ENCODE measurements around the gene HERPUD1. TPM values are rescaled to one million over a fixed set of nuclear protein-coding genes. Genes with fewer than 3 reads are reported as not detected.
A peak's percentile ranks its signal among the peaks of the same experiment; 100 is the strongest.

The HERPUD1 gene
- polyA plus RNA-seq, 1 of the 3 experiments (the other 2 are of a cell fraction): 46.3 TPM

DNA sequence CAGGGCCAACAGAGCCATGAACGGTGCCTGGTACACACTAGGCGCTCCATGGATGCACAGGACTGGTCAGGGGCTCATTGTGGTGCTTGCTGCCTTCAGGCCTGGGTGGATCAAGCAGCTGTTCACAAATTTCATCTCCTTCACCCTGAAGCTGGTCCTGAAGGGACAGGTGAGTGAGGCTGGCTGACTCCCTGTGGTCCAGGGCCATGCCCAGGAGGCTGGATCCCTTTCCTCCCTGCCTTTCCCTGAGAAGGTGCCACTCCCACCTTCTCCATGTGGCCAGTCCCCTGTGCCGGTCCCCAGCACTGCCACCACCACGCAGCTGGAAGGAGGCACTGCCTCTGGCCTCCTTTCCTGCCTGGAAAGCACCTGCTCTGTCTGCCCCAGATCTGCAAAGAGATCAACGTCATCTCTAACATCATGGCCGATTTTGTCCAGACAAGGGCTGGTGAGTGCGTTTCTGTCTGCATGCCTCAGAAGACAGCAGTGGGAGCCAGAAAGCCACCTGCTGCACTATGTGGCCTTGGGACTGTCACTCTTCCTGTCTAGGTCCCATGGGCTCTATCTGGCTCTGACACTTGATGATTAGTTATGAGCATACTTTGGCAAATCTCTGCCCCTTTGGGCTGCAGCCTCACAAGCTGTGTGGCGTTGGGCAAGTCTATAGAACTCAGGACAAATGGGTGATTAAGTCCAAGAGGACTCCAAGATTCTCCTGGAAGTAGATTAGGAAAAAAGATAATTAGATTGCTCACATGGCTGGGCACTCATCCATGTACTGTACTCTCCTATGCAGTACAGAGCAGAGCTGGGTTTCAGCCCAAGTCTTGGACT, 39.2 kb downstream of the HERPUD1 start:
- H3K4me2 ChIP-seq: no peak overlapping the region
- DNase-seq: no peak
- H2AFZ ChIP-seq (ENCODE audit: low read depth): no peak overlapping the region

DNA sequence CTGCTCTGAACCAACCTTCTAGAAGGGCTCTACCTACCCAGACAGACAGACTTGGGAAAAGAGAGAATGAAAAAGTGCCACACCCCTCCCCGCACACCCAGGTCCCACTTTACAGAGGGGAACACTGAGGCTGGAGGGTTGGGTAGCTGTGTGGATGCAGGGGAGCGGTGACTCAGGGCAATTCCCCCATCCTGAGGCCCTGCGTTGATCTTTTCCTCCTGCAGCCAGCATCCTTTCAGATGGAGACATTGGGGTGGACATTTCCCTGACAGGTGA, 39.8 kb downstream of the HERPUD1 start:
- Histone ChIP-seq H3K4me3 (ENCODE audit: low read depth in 2 of 2, low read length in 1 of 2) (no peak overlapping the region), H2AFZ (ENCODE audit: low read depth) (no peak overlapping the region), H3K27ac (ENCODE audit: low read depth in 2 of 2, low read length in 1 of 2) (no peak overlapping the region), H3K36me3 (replicated peaks in 1 of 2; ENCODE audit: control insufficient read depth in 1 of 2, insufficient read depth in 2 of 2, low read length in 1 of 2) (no peaks in the 10 kb centered on the region), H3F3A (replicated peaks; ENCODE audit: insufficient read depth) (peaks cover 6% of the 10 kb centered on the region), H3K4me1 (ENCODE audit: control insufficient read depth in 1 of 2, insufficient read depth in 2 of 2, low read depth in 1 of 2, low read length in 1 of 2) (peaks cover 0 to 13% of the 10 kb centered on the region in 2 experiments; a peak in 1 of 4 replicates), H3K9me2 (no peaks in the 10 kb centered on the region), H3K9ac (no peak overlapping the region), H3K4me2 (no peak overlapping the region), H3K79me2 (ENCODE audit: insufficient read depth) (no peaks in the 10 kb centered on the region), H3K9me3 (no peaks in the 10 kb centered on the region), H4K20me1 (ENCODE audit: insufficient read depth) (no peaks in the 10 kb centered on the region), H3K27me3 (ENCODE audit: insufficient read depth) (no peaks in the 10 kb centered on the region)
- ChIA-PET POLR2A (no interaction called here), CTCF (interaction anchor here (0.8 to 2.9 kb wide), 4 partner anchors 8 to 178 kb away, joined by 3 to 14 read pairs (median 4); partner anchors contain the start of genes CETP and NLRC5)
- no peak for DNase-seq
- 76% methylated on average over 3 of the region's 3 CpGs for WGBS (ENCODE audit: low lambda C conversion rate)
- TF ChIP-seq NRF1 (IDR thresholded peaks at IDR 0.05; ENCODE audit: low read depth, low read length) (no peak), GABPA (IDR thresholded peaks at IDR 0.05; ENCODE audit: low read depth) (no peak), EP300 (IDR thresholded peaks at IDR 0.05; ENCODE audit: borderline replicate concordance in 1 of 2, low read depth in 1 of 2, low read length in 1 of 2) (no peak), FOXM1 (IDR thresholded peaks at IDR 0.05; ENCODE audit: low read depth) (no peak), SMC3 (IDR thresholded peaks at IDR 0.05; ENCODE audit: low read depth, low read length) (no peak), RFX5 (IDR thresholded peaks at IDR 0.05; ENCODE audit: low read length) (no peak)
- TF ChIP-seq, protein P1, sequence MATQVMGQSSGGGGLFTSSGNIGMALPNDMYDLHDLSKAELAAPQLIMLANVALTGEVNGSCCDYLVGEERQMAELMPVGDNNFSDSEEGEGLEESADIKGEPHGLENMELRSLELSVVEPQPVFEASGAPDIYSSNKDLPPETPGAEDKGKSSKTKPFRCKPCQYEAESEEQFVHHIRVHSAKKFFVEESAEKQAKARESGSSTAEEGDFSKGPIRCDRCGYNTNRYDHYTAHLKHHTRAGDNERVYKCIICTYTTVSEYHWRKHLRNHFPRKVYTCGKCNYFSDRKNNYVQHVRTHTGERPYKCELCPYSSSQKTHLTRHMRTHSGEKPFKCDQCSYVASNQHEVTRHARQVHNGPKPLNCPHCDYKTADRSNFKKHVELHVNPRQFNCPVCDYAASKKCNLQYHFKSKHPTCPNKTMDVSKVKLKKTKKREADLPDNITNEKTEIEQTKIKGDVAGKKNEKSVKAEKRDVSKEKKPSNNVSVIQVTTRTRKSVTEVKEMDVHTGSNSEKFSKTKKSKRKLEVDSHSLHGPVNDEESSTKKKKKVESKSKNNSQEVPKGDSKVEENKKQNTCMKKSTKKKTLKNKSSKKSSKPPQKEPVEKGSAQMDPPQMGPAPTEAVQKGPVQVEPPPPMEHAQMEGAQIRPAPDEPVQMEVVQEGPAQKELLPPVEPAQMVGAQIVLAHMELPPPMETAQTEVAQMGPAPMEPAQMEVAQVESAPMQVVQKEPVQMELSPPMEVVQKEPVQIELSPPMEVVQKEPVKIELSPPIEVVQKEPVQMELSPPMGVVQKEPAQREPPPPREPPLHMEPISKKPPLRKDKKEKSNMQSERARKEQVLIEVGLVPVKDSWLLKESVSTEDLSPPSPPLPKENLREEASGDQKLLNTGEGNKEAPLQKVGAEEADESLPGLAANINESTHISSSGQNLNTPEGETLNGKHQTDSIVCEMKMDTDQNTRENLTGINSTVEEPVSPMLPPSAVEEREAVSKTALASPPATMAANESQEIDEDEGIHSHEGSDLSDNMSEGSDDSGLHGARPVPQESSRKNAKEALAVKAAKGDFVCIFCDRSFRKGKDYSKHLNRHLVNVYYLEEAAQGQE (IDR thresholded peaks at IDR 0.05; ENCODE audit: low read depth, low read length): no peak
- TF ChIP-seq, protein P2, sequence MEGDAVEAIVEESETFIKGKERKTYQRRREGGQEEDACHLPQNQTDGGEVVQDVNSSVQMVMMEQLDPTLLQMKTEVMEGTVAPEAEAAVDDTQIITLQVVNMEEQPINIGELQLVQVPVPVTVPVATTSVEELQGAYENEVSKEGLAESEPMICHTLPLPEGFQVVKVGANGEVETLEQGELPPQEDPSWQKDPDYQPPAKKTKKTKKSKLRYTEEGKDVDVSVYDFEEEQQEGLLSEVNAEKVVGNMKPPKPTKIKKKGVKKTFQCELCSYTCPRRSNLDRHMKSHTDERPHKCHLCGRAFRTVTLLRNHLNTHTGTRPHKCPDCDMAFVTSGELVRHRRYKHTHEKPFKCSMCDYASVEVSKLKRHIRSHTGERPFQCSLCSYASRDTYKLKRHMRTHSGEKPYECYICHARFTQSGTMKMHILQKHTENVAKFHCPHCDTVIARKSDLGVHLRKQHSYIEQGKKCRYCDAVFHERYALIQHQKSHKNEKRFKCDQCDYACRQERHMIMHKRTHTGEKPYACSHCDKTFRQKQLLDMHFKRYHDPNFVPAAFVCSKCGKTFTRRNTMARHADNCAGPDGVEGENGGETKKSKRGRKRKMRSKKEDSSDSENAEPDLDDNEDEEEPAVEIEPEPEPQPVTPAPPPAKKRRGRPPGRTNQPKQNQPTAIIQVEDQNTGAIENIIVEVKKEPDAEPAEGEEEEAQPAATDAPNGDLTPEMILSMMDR (IDR thresholded peaks at IDR 0.05): no peak

More for the DNA sequence above, 39.2 kb downstream of the HERPUD1 start:
- Histone ChIP-seq H3K9me3 (no peaks in the 10 kb centered on the region), H3F3A (replicated peaks; ENCODE audit: insufficient read depth) (peaks cover 6% of the 10 kb centered on the region), H3K79me2 (ENCODE audit: insufficient read depth) (no peaks in the 10 kb centered on the region), H4K20me1 (ENCODE audit: insufficient read depth) (no peaks in the 10 kb centered on the region), H3K9me2 (no peaks in the 10 kb centered on the region), H3K36me3 (replicated peaks in 1 of 2; ENCODE audit: control insufficient read depth in 1 of 2, insufficient read depth in 2 of 2, low read length in 1 of 2) (no peaks in the 10 kb centered on the region), H3K27ac (ENCODE audit: low read depth in 2 of 2, low read length in 1 of 2) (no peak overlapping the region), H3K27me3 (ENCODE audit: insufficient read depth) (no peaks in the 10 kb centered on the region), H3K9ac (no peak overlapping the region), H3K4me3 (ENCODE audit: low read depth in 2 of 2, low read length in 1 of 2) (no peak overlapping the region), H3K4me1 (ENCODE audit: control insufficient read depth in 1 of 2, insufficient read depth in 2 of 2, low read depth in 1 of 2, low read length in 1 of 2) (peaks cover 0 to 13% of the 10 kb centered on the region in 2 experiments; a peak in 1 of 4 replicates)
- 45% methylated on average over 7 of the region's 8 CpGs for WGBS (ENCODE audit: low lambda C conversion rate)
- POLR2A ChIA-PET: interaction anchor here (0.9 kb wide), 1 partner anchor 20 kb away, joined by 3 read pairs; no protein-coding TSS in a partner anchor
- TF ChIP-seq, protein P1 (IDR thresholded peaks at IDR 0.05; ENCODE audit: low read depth, low read length): no peak
- TF ChIP-seq NFIC (IDR thresholded peaks at IDR 0.05; ENCODE audit: borderline replicate concordance): peak; percentile 25; the same call in 1 of the 2 replicates
- TF ChIP-seq, protein P3, sequence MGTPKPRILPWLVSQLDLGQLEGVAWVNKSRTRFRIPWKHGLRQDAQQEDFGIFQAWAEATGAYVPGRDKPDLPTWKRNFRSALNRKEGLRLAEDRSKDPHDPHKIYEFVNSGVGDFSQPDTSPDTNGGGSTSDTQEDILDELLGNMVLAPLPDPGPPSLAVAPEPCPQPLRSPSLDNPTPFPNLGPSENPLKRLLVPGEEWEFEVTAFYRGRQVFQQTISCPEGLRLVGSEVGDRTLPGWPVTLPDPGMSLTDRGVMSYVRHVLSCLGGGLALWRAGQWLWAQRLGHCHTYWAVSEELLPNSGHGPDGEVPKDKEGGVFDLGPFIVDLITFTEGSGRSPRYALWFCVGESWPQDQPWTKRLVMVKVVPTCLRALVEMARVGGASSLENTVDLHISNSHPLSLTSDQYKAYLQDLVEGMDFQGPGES (IDR thresholded peaks at IDR 0.05; ENCODE audit: low read depth, low read length): no peak
- CTCF ChIA-PET: interaction anchor here (0.8 to 1.8 kb wide), 4 partner anchors 10 to 104 kb away, joined by 3 to 6 read pairs (median 4); partner anchors contain the start of genes CETP and NLRC5

Data from SK-N-SH (cell line).